WTC11 (cell line): Measurements from ENCODE around the gene CPEB1. TPM values are rescaled to one million over a fixed set of nuclear protein-coding genes. Genes with fewer than 3 reads are reported as not detected.

Source experiments
- ATAC-seq: fragments of 200-7000 bp; cut with Tn5 transposase; 2 replicates; pipeline ENCODE4 v1.10.0; 2021; ENCODE audit warnings: mild to moderate bottlenecking, moderate library complexity
- CTCF ChIA-PET: fragments of 300-600 bp; sonication (Branson Sonifier 250); formaldehyde crosslinking; loops from one replicate; lab custom pipeline; 2021; ENCODE audit warnings: antibody characterized with exemption; lab: Charles Lee
- POLR2A ChIA-PET: fragments of 350-600 bp; sonication (Branson Sonifier 250); formaldehyde crosslinking; loops from one replicate; lab custom pipeline; 2021; ENCODE audit warnings: antibody characterized with exemption; lab: Charles Lee
- DNase-seq: peaks from one replicate; pipeline ENCODE4 v3.0.0; 2021; ENCODE audit warnings: low spot score
- H3K27ac Mint-ChIP-seq: 2 replicates; pipeline ENCODE4 v1.8.0; 2021; ENCODE audit warnings: mixed read lengths
- H3K27me3 Mint-ChIP-seq: 2 replicates; pipeline ENCODE4 v1.8.0; 2021; ENCODE audit warnings: low read depth, mild to moderate bottlenecking, moderate library complexity, mixed read lengths
- H3K36me3 Mint-ChIP-seq: 2 replicates; pipeline ENCODE4 v1.8.0; 2021; ENCODE audit warnings: mixed read lengths
- H3K4me1 Mint-ChIP-seq: 2 replicates; pipeline ENCODE4 v1.8.0; 2022; ENCODE audit warnings: mixed read lengths
- H3K4me3 Mint-ChIP-seq: 2 replicates; pipeline ENCODE4 v1.8.0; 2021; ENCODE audit warnings: mild to moderate bottlenecking, moderate library complexity, mixed read lengths
- H3K9me3 Mint-ChIP-seq: 2 replicates; pipeline ENCODE4 v1.8.0; 2021; ENCODE audit warnings: mixed read lengths
- E2F4 ChIP-seq: sonication (generic); formaldehyde crosslinking; IDR thresholded peaks from 2 replicates; pipeline ENCODE4 v1.8.1; 2022; ENCODE audit warnings: low read depth, mild to moderate bottlenecking, moderate library complexity, missing genetic modification reagents, borderline replicate concordance
- ETV6 ChIP-seq: sonication (generic); formaldehyde crosslinking; IDR thresholded peaks from 2 replicates; pipeline ENCODE4 v1.8.1; 2022; ENCODE audit warnings: mild to moderate bottlenecking, missing genetic modification reagents
- FOXP1 ChIP-seq: sonication (generic); formaldehyde crosslinking; IDR thresholded peaks from 2 replicates; pipeline ENCODE4 v1.8.0; 2022; ENCODE audit warnings: missing genetic modification reagents, mild to moderate bottlenecking, moderate library complexity, borderline replicate concordance
- KAT7 ChIP-seq: sonication (generic); formaldehyde crosslinking; IDR thresholded peaks from 2 replicates; pipeline ENCODE4 v1.8.1; 2023; ENCODE audit warnings: missing genetic modification reagents, mild to moderate bottlenecking, borderline replicate concordance
- NR3C1 ChIP-seq: sonication (generic); formaldehyde crosslinking; conservative IDR thresholded peaks from 2 replicates; pipeline ENCODE4 v1.8.1; 2023; ENCODE audit warnings: low read depth, mild to moderate bottlenecking, missing genetic modification reagents
- OVOL2 ChIP-seq: fragments of 250-450 bp; sonication (Bioruptor Pico); IDR thresholded peaks from 2 replicates; pipeline ENCODE4 v1.9.0; 2021; ENCODE audit warnings: mild to moderate bottlenecking, borderline replicate concordance
- RELA ChIP-seq: sonication (generic); formaldehyde crosslinking; IDR thresholded peaks from 2 replicates; pipeline ENCODE4 v1.8.1; 2022; ENCODE audit warnings: missing genetic modification reagents, mild to moderate bottlenecking, borderline replicate concordance
- USF1 ChIP-seq: sonication (generic); formaldehyde crosslinking; IDR thresholded peaks from 2 replicates; pipeline ENCODE4 v1.8.0; 2022; ENCODE audit warnings: mild to moderate bottlenecking, missing genetic modification reagents
- USF2 ChIP-seq: sonication (generic); formaldehyde crosslinking; IDR thresholded peaks from 2 replicates; pipeline ENCODE4 v1.8.1; 2023; ENCODE audit warnings: mild to moderate bottlenecking, missing genetic modification reagents, moderate library complexity
- ZNF138 ChIP-seq: sonication (generic); formaldehyde crosslinking; conservative IDR thresholded peaks from 2 replicates; pipeline ENCODE4 v1.8.1; 2022; ENCODE audit warnings: mild to moderate bottlenecking, moderate library complexity, missing genetic modification reagents
- ZNF281 ChIP-seq: sonication (generic); formaldehyde crosslinking; IDR thresholded peaks from 2 replicates; pipeline ENCODE4 v1.8.0; 2023; ENCODE audit warnings: mild to moderate bottlenecking, missing genetic modification reagents
- ZNF423 ChIP-seq: fragments of 250-450 bp; sonication (Bioruptor Pico); IDR thresholded peaks from 2 replicates; pipeline ENCODE4 v2.1.2; 2022; ENCODE audit warnings: mild to moderate bottlenecking, moderate library complexity
- ZNF425 ChIP-seq: fragments of 250-450 bp; sonication (Bioruptor Pico); conservative IDR thresholded peaks from 2 replicates; pipeline ENCODE4 v1.9.0; 2021; ENCODE audit warnings: mild to moderate bottlenecking
- ZSCAN18 ChIP-seq: fragments of 250-450 bp; sonication (Bioruptor Pico); IDR thresholded peaks from 2 replicates; pipeline ENCODE4 v2.1.2; 2022; ENCODE audit warnings: mild to moderate bottlenecking, moderate library complexity
- total RNA-seq: library from RNA; stranded (reverse); gene quantifications from 3 replicates; pipeline ENCODE4 v1.2.3, GENCODE V29; 2021
- TF ChIP-seq, protein P1 (sequence below): sonication (generic); formaldehyde crosslinking; conservative IDR thresholded peaks from 2 replicates; pipeline ENCODE4 v1.8.1; 2023; ENCODE audit warnings: mild to moderate bottlenecking, low read depth, missing genetic modification reagents, moderate library complexity
- TF ChIP-seq, protein P2 (sequence below): sonication (generic); formaldehyde crosslinking; IDR thresholded peaks from 2 replicates; pipeline ENCODE4 v1.8.0; 2022; ENCODE audit warnings: mild to moderate bottlenecking, missing genetic modification reagents

The CPEB1 gene
- total RNA-seq, 1 experiment from 2014 or later: 2.5 TPM

DNA sequence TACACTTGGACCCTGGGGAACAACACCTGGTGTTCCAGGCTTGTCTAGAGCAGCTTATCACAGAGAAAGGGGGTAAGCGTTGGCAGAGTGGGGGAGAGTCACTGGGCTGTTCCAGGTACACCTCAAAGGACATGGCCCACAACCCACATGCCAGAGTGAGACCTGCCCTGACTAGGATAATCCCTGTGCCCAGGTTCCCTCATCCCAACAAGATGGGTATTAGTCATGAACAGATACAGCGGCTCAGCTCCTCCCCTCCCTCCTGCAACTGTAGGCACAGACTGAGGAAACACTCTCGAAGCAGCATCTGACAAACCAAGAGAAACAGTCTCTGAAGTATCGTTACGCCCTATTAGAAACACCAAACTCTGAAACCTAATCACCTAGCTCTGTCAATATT, 74.9 kb downstream of the CPEB1 start:
- Mint-ChIP-seq H3K27ac (no peak overlapping the region), H3K36me3 (no peaks in the 10 kb centered on the region), H3K4me3 (peak overlapping the region; percentile 52; the same call in 1 of the 2 replicates), H3K27me3 (peaks cover 7% of the 10 kb centered on the region), H3K4me1 (peaks cover 15% of the 10 kb centered on the region), H3K9me3 (no peaks in the 10 kb centered on the region)
- TF ChIP-seq OVOL2 (no peak), NR3C1 (CRISPR knock-in tag) (no peak), ZNF281 (CRISPR knock-in tag) (no peak), ETV6 (CRISPR knock-in tag) (no peak), ZNF423 (no peak), E2F4 (CRISPR knock-in tag) (no peak), ZNF138 (CRISPR knock-in tag) (no peak), ZSCAN18 (CRISPR knock-in tag) (no peak), KAT7 (CRISPR knock-in tag) (no peak), RELA (no peak), ZNF425 (CRISPR knock-in tag) (no peak)
- TF ChIP-seq, protein P1, sequence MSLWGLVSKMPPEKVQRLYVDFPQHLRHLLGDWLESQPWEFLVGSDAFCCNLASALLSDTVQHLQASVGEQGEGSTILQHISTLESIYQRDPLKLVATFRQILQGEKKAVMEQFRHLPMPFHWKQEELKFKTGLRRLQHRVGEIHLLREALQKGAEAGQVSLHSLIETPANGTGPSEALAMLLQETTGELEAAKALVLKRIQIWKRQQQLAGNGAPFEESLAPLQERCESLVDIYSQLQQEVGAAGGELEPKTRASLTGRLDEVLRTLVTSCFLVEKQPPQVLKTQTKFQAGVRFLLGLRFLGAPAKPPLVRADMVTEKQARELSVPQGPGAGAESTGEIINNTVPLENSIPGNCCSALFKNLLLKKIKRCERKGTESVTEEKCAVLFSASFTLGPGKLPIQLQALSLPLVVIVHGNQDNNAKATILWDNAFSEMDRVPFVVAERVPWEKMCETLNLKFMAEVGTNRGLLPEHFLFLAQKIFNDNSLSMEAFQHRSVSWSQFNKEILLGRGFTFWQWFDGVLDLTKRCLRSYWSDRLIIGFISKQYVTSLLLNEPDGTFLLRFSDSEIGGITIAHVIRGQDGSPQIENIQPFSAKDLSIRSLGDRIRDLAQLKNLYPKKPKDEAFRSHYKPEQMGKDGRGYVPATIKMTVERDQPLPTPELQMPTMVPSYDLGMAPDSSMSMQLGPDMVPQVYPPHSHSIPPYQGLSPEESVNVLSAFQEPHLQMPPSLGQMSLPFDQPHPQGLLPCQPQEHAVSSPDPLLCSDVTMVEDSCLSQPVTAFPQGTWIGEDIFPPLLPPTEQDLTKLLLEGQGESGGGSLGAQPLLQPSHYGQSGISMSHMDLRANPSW (CRISPR knock-in tag): no peak
- CTCF ChIA-PET: interaction anchor here (1.1 to 2.2 kb wide), 3 partner anchors 13 to 50 kb away, joined by 4 to 8 read pairs (median 6); no protein-coding TSS in a partner anchor
- POLR2A ChIA-PET: interaction anchor here (1.9 kb wide), 1 partner anchor 33 kb away, joined by 7 read pairs; the partner anchor contains the start of gene RPS17
- DNase-seq (no peak), ATAC-seq (no peak)

GRCh38 chr15:82571722-82572222, 75.4 kb downstream of the CPEB1 start:
- ChIA-PET CTCF (interaction anchor here (1.7 to 2.2 kb wide), 2 partner anchors 13 to 41 kb away, joined by 6 to 8 read pairs; no protein-coding TSS in a partner anchor), POLR2A (interaction anchor here (0.6 to 1.9 kb wide), 2 partner anchors 25 to 32 kb away, joined by 5 to 7 read pairs; partner anchors contain the start of gene RPS17)
- Mint-ChIP-seq H3K4me3 (peak overlapping the region; percentile 52), H3K27ac (no peak overlapping the region), H3K4me1 (peaks cover 15% of the 10 kb centered on the region), H3K9me3 (no peaks in the 10 kb centered on the region), H3K27me3 (peaks cover 7% of the 10 kb centered on the region), H3K36me3 (no peaks in the 10 kb centered on the region)
- TF ChIP-seq, protein P2, sequence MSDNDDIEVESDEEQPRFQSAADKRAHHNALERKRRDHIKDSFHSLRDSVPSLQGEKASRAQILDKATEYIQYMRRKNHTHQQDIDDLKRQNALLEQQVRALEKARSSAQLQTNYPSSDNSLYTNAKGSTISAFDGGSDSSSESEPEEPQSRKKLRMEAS: peak; percentile 40; the same call in 1 of the 2 replicates
- TF ChIP-seq USF1 (CRISPR knock-in tag) (peak; percentile 74; the same call in 1 of the 2 replicates), USF2 (CRISPR knock-in tag) (peak; percentile 77), KAT7 (CRISPR knock-in tag) (no peak), FOXP1 (CRISPR knock-in tag) (peak; percentile 79; the same call in 1 of the 2 replicates)
- DNase-seq (peak; percentile 61), ATAC-seq (peak; percentile 90)
